Right lobe of liver (tissue), 6 donors: Measurements from ENCODE around the gene SSH2. TPM values are rescaled to one million over a fixed set of nuclear protein-coding genes. Genes with fewer than 3 reads are reported as not detected.

Experiments used
- ATAC-seq, 4 donors: fragments of 200-7000 bp; cut with Tn5 transposase; one replicate each; pipeline ENCODE4 v1.9.1; 2020; ENCODE audit warnings: mild to moderate bottlenecking in 4 of 4, moderate library complexity in 4 of 4
- DNase-seq, 3 donors: peaks; one replicate each; pipeline ENCODE4 v3.0.0-alpha.2; 2020
- H3K27ac ChIP-seq, 3 donors: fragments of 200-600 bp; one replicate each; pipeline ENCODE4 v1.8.0; 2022
- H3K27me3 ChIP-seq, 2 donors: fragments of 200-600 bp; one replicate each; pipeline ENCODE4 v1.8.0; 2022
- H3K36me3 ChIP-seq, 4 donors: fragments of 200-600 bp; sonication (generic) in 1 of 4; one replicate each; pipeline versions ENCODE4 v1.5.1 to v1.8.0; 2017 to 2022; ENCODE audit warnings: control low read depth in 1 of 4
- H3K4me1 ChIP-seq, 4 donors: fragments of 200-600 bp; sonication (generic) in 1 of 4; one replicate each; pipeline versions ENCODE4 v1.5.1 to v1.8.0; 2017 to 2022; ENCODE audit warnings: control low read depth in 1 of 4
- H3K4me3 ChIP-seq, 3 donors: fragments of 200-600 bp; one replicate each; pipeline ENCODE4 v1.8.0; 2022
- H3K9me3 ChIP-seq, 4 donors: fragments of 200-600 bp; sonication (generic) in 1 of 4; one replicate each; pipeline versions ENCODE4 v1.5.1 to v1.8.0; 2017 to 2022; ENCODE audit warnings: control low read depth in 1 of 4
- CTCF ChIP-seq, 4 donors: fragments of 200-600 bp in 3 of 4; fragments of 450-650 bp in 1 of 4; IDR thresholded peaks; one replicate each; pipeline versions ENCODE4 v1.5.1 to v1.8.0; 2016 to 2022; ENCODE audit warnings: antibody characterized with exemption in 4 of 4, mild to moderate bottlenecking in 2 of 4
- POLR2A ChIP-seq: fragments of 450-650 bp; IDR thresholded peaks from one replicate; pipeline ENCODE4 v1.6.1; 2017; ENCODE audit warnings: antibody characterized with exemption, mild to moderate bottlenecking
- WGBS: methylation state at CpG from one replicate; pipeline ENCODE4 v1.1.6; 2018; ENCODE audit warnings: low coverage, low lambda C conversion rate; ENCODE audit not compliant: insufficient coverage; ENCODE audit errors: missing lambda C conversion rate; 5-methylcytosine and 5-hydroxymethylcytosine counted together
- intact Hi-C, 2 donors: fragments of 100-400 bp; cut with DNase I; formaldehyde crosslinking; loops; one replicate each; pipeline versions ENCODE4 v1.11.2 to v1.14.1; 2022
- total RNA-seq, 6 experiments: library from RNA; depleted of rRNA in 2 of 6; stranded (reverse); fragments of >200 nt in 2 of 6; fragmentation: NEBNext Ultra II Directional in 3 of 6; extraction: Animal tissue kit (Norgen Biotek cat#: 25700) in 3 of 6; gene quantifications; one replicate each; pipeline versions ENCODE4 v1.1.0 to v1.2.4, GENCODE V29; 2016 to 2023
- donor health status: DM: no; HTN: yes; CAD: no.
- donor health status: DM: no; HTN: no; CAD: no.
- donor health status: DM: no; HTN: no; CAD: no.
- donor health status: DM: no; HTN: yes; CAD: no.
- donor health status: DM: no; HTN: yes; CAD: no.

SSH2 gene
- total RNA-seq, 6 experiments from 2014 or later = 8.0 to 12.7 (median 10.5) TPM

- Histone ChIP-seq H3K36me3 (no peaks in the 10 kb centered on the region), H3K9me3 (no peaks in the 10 kb centered on the region), H3K27me3 (no peaks in the 10 kb centered on the region), H3K4me3 (no peak overlapping the region), H3K27ac (no peak overlapping the region), H3K4me1 (peaks cover 0 to 11% (median 3%) of the 10 kb centered on the region in 4 donors)
- no peak for DNase-seq
- WGBS = 22% methylated on average over 1 of the region's 2 CpGs
- intact Hi-C loops = loop anchor here in 1 of 2 donors (5.0 kb wide), 1 partner anchor 126 kb away; no protein-coding TSS in a partner anchor
- TF ChIP-seq CTCF (IDR thresholded peaks at IDR 0.05) (peak in 3 of 4 donors; percentile 24 to 32 (median 30)), POLR2A (no peak)
- no peak for ATAC-seq
Observed at GRCh38 chr17:29933379-29933778, 3.4 kb upstream of the SSH2 start.

GRCh38 chr17:29931231-29931932 is 1.4 kb upstream of the SSH2 start:
- intact Hi-C loops = loop anchor here in 1 of 2 donors (5.0 kb wide), 1 partner anchor 124 kb away; no protein-coding TSS in a partner anchor
- TF ChIP-seq POLR2A (no peak), CTCF (IDR thresholded peaks at IDR 0.05) (peak; percentile 86 to 94 (median 87))
- peak; percentile 68 to 81 (median 73) for ATAC-seq
- 0% methylated on average over 3 of the region's 3 CpGs for whole genome bisulfite sequencing
- no peaks in the 10 kb centered on the region for H3K36me3 ChIP-seq
- H3K27me3 ChIP-seq = no peaks in the 10 kb centered on the region
- H3K4me3 ChIP-seq = peak overlapping the region in 2 of 3 donors; percentile 69 to 79
- peak; percentile 50 to 66 (median 66) for DNase-seq
- H3K27ac ChIP-seq = peak overlapping the region in 1 of 3 donors; percentile 84
- H3K9me3 ChIP-seq = no peaks in the 10 kb centered on the region
- H3K4me1 ChIP-seq = peaks cover 0 to 17% (median 3%) of the 10 kb centered on the region in 4 donors

- intact Hi-C loops = loop anchor here in 1 of 2 donors (5.0 kb wide), 1 partner anchor 123 kb away; no protein-coding TSS in a partner anchor
- H3K4me1 ChIP-seq = peaks cover 0 to 17% (median 3%) of the 10 kb centered on the region in 4 donors
- H3K27ac ChIP-seq = peak overlapping the region; percentile 46 to 84 (median 75)
- peak in 1 of 3 donors; percentile 23 for DNase-seq
- peak overlapping the region; percentile 69 to 79 (median 71) for H3K4me3 ChIP-seq
- whole genome bisulfite sequencing = 0% methylated on average over 14 of the region's 20 CpGs
- TF ChIP-seq POLR2A = no peak
- no peak for TF ChIP-seq CTCF (IDR thresholded peaks at IDR 0.05)
- H3K9me3 ChIP-seq = no peaks in the 10 kb centered on the region
- ATAC-seq = peak; percentile 33 to 52 (median 52)
- H3K27me3 ChIP-seq = no peaks in the 10 kb centered on the region
- no peaks in the 10 kb centered on the region for H3K36me3 ChIP-seq
Observed at GRCh38 chr17:29930409-29931010, 482 bp upstream of the SSH2 start.

GRCh38 chr17:29929006-29929532 is 959 bp downstream of the SSH2 start:
- no peaks in the 10 kb centered on the region for H3K27me3 ChIP-seq
- no peaks in the 10 kb centered on the region for H3K9me3 ChIP-seq
- DNase-seq = no peak
- H3K36me3 ChIP-seq = no peaks in the 10 kb centered on the region
- H3K4me1 ChIP-seq = peaks cover 0 to 17% (median 3%) of the 10 kb centered on the region in 4 donors
- peak in 1 of 4 donors; percentile 25 for ATAC-seq
- peak overlapping the region; percentile 69 to 79 (median 71) for H3K4me3 ChIP-seq
- H3K27ac ChIP-seq = peak overlapping the region; percentile 46 to 84 (median 75)
- WGBS = under 1% methylated on average over 13 of the region's 13 CpGs
- intact Hi-C loops = no loop called here
- TF ChIP-seq POLR2A = no peak
- TF ChIP-seq CTCF (IDR thresholded peaks at IDR 0.05) = no peak
